Neural cell (in vitro differentiated cells): ENCODE measurements around the gene APBB2. TPM values are rescaled to one million over a fixed set of nuclear protein-coding genes. Genes with fewer than 3 reads are reported as not detected.

ENCODE experiments used
- H2AFZ ChIP-seq: fragments of 200-600, 300-800 bp; sonication (generic), shearing (Covaris generic); 2 replicates; pipeline ENCODE4 v1.6.0; 2014; ENCODE audit warnings: low read depth, mild to moderate bottlenecking, antibody characterized with exemption, low read length, moderate library complexity
- H3F3A ChIP-seq: fragments of 200-600 bp; shearing (Covaris generic); 2 replicates; pipeline ENCODE4 v1.6.1; 2016; ENCODE audit warnings: mild to moderate bottlenecking, moderate library complexity, mixed read lengths, antibody characterized with exemption, low read length; ENCODE audit not compliant: insufficient read depth, poor library complexity, severe bottlenecking
- H3K27ac ChIP-seq: fragments of 200-600, 300-800 bp; sonication (generic), shearing (Covaris generic); 2 replicates; pipeline ENCODE4 v1.5.1; 2014; ENCODE audit warnings: mild to moderate bottlenecking, low read length, moderate library complexity
- H3K27me3 ChIP-seq: fragments of 300-800, 200-600 bp; sonication (generic), shearing (Covaris generic); 2 replicates; pipeline ENCODE4 v1.6.0; 2014; ENCODE audit warnings: mild to moderate bottlenecking, low read depth, low read length, moderate library complexity; ENCODE audit not compliant: insufficient read depth
- H3K36me3 ChIP-seq: fragments of 300-800, 200-600 bp; sonication (generic), shearing (Covaris generic); 2 replicates; pipeline ENCODE4 v1.5.1; 2014; ENCODE audit warnings: mild to moderate bottlenecking, antibody characterized with exemption, low read length, moderate library complexity; ENCODE audit not compliant: insufficient read depth
- H3K4me2 ChIP-seq: fragments of 300-800, 200-600 bp; sonication (generic), shearing (Covaris generic); 2 replicates; pipeline ENCODE4 v1.6.0; 2014; ENCODE audit warnings: mild to moderate bottlenecking, low read length
- H3K4me3 ChIP-seq: fragments of 300-800, 200-600 bp; sonication (generic), shearing (Covaris generic); 2 replicates; pipeline ENCODE4 v1.5.1; 2014; ENCODE audit warnings: mild to moderate bottlenecking, low read length, moderate library complexity
- H3K79me2 ChIP-seq: fragments of 200-600 bp; shearing (Covaris generic); replicated peaks from 2 replicates; pipeline ENCODE4 v1.6.0; 2014; ENCODE audit warnings: mild to moderate bottlenecking, low read length, moderate library complexity; ENCODE audit not compliant: insufficient read depth
- H3K9ac ChIP-seq: fragments of 300-800, 200-600 bp; sonication (generic), shearing (Covaris generic); 2 replicates; pipeline ENCODE4 v1.6.1; 2016; ENCODE audit warnings: mild to moderate bottlenecking, low read length, mixed read lengths
- H3K9me2 ChIP-seq: fragments of 200-600 bp; shearing (Covaris generic); 2 replicates; pipeline ENCODE4 v1.6.1; 2016; ENCODE audit warnings: mild to moderate bottlenecking, low read length, mixed read lengths; ENCODE audit not compliant: insufficient read depth
- H3K9me3 ChIP-seq: fragments of 200-600, 300-800 bp; sonication (generic), shearing (Covaris generic); 2 replicates; pipeline ENCODE4 v1.6.1; 2016; ENCODE audit warnings: mild to moderate bottlenecking, mixed run types, low read length, moderate library complexity, mixed read lengths
- H4K20me1 ChIP-seq: fragments of 200-600 bp; shearing (Covaris generic); 2 replicates; pipeline ENCODE4 v1.6.1; 2016; ENCODE audit warnings: mild to moderate bottlenecking, mixed run types; ENCODE audit not compliant: insufficient read depth
- CTCF ChIP-seq: fragments of 450-650 bp; IDR thresholded peaks from 2 replicates; pipeline ENCODE4 v1.5.1; 2014; ENCODE audit warnings: antibody characterized with exemption, mild to moderate bottlenecking, moderate library complexity; ENCODE audit not compliant: poor library complexity, severe bottlenecking
- EP300 ChIP-seq: fragments of 450-650 bp; conservative IDR thresholded peaks from 2 replicates; pipeline ENCODE4 v1.6.1; 2014; ENCODE audit warnings: antibody characterized with exemption, mild to moderate bottlenecking, moderate library complexity; ENCODE audit not compliant: poor library complexity, severe bottlenecking
- EZH2 ChIP-seq: fragments of 200-600, 300-800 bp; shearing (Covaris generic), sonication (generic); IDR thresholded peaks from 2 replicates; pipeline ENCODE4 v1.6.1; 2014; ENCODE audit warnings: antibody characterized with exemption, low read length, borderline replicate concordance, mild to moderate bottlenecking; ENCODE audit not compliant: insufficient read depth, poor library complexity, severe bottlenecking
- MXI1 ChIP-seq: fragments of 450-650 bp; conservative IDR thresholded peaks from 2 replicates; pipeline ENCODE4 v1.6.1; 2014; ENCODE audit warnings: antibody characterized with exemption, mild to moderate bottlenecking; ENCODE audit not compliant: poor library complexity, severe bottlenecking
- POLR2AphosphoS5 ChIP-seq: IDR thresholded peaks from 2 replicates; pipeline ENCODE4 v1.6.1; 2012
- RAD21 ChIP-seq: fragments of 450-650 bp; conservative IDR thresholded peaks from 2 replicates; pipeline ENCODE4 v1.6.1; 2014; ENCODE audit warnings: antibody characterized with exemption, mild to moderate bottlenecking, moderate library complexity
- REST ChIP-seq: IDR thresholded peaks from 2 replicates; pipeline ENCODE4 v1.6.1; 2012; ENCODE audit warnings: borderline replicate concordance
- SMC3 ChIP-seq: fragments of 450-650 bp; conservative IDR thresholded peaks from 2 replicates; pipeline ENCODE4 v1.6.1; 2014; ENCODE audit warnings: antibody characterized with exemption, mild to moderate bottlenecking, moderate library complexity; ENCODE audit not compliant: poor library complexity
- TAF1 ChIP-seq: IDR thresholded peaks from 2 replicates; pipeline ENCODE4 v1.6.1; 2012; ENCODE audit warnings: low read depth
- polyA plus RNA-seq: library from polyadenylated mRNA; depleted of rRNA; stranded (reverse); fragments of >200 nt; gene quantifications from 2 replicates; pipeline ENCODE4 v1.2.3, GENCODE V29; 2014

Gene APBB2
- polyA plus RNA-seq, 1 donor from 2014 or later = 41.9 TPM

- no peaks in the 10 kb centered on the region for H4K20me1 ChIP-seq
- no peak overlapping the region for H3K27ac ChIP-seq
- H3K27me3 ChIP-seq = no peaks in the 10 kb centered on the region
- no peak overlapping the region for H3K4me2 ChIP-seq
- H2AFZ ChIP-seq = no peak overlapping the region
- H3K36me3 ChIP-seq = no peaks in the 10 kb centered on the region
- H3K9me3 ChIP-seq = no peaks in the 10 kb centered on the region
- no peak for TF ChIP-seq RAD21
- no peak for TF ChIP-seq SMC3
- no peak for TF ChIP-seq EZH2
- TF ChIP-seq MXI1 = no peak
- TF ChIP-seq TAF1 = no peak
- TF ChIP-seq CTCF = no peak
- TF ChIP-seq EP300 = no peak
- no peak for TF ChIP-seq POLR2AphosphoS5
- TF ChIP-seq REST = no peak
- H3K9ac ChIP-seq = no peak overlapping the region
- no peaks in the 10 kb centered on the region for H3K79me2 ChIP-seq
- no peak overlapping the region for H3K4me3 ChIP-seq
- H3K9me2 ChIP-seq = no peaks in the 10 kb centered on the region
- no peaks in the 10 kb centered on the region for H3F3A ChIP-seq
Measured at GRCh38 chr4:40952672-40953071, 261.7 kb downstream of the APBB2 start.

- H3K4me2 ChIP-seq = no peak overlapping the region
- H3K9me3 ChIP-seq = no peaks in the 10 kb centered on the region
- no peak overlapping the region for H2AFZ ChIP-seq
- H3K27ac ChIP-seq = no peak overlapping the region
- H3K27me3 ChIP-seq = no peaks in the 10 kb centered on the region
- H3K9me2 ChIP-seq = no peaks in the 10 kb centered on the region
- TF ChIP-seq MXI1 (no peak), TAF1 (no peak), POLR2AphosphoS5 (no peak), EZH2 (no peak), EP300 (no peak), REST (no peak), RAD21 (no peak), SMC3 (no peak), CTCF (no peak)
- no peaks in the 10 kb centered on the region for H3F3A ChIP-seq
- no peak overlapping the region for H3K4me3 ChIP-seq
- H4K20me1 ChIP-seq = no peaks in the 10 kb centered on the region
- no peaks in the 10 kb centered on the region for H3K79me2 ChIP-seq
- H3K9ac ChIP-seq = no peak overlapping the region
- H3K36me3 ChIP-seq = no peaks in the 10 kb centered on the region
Measured at GRCh38 chr4:40952217-40952616, 262.1 kb downstream of the APBB2 start.
